ENCODE measurements around the gene PNLDC1.
"Not testable (repeated sequence)": the region's sequence is repeated elsewhere in the genome, so short reads cannot be mapped to it uniquely, and the experiment has no call there.

Gene PNLDC1

DNA sequence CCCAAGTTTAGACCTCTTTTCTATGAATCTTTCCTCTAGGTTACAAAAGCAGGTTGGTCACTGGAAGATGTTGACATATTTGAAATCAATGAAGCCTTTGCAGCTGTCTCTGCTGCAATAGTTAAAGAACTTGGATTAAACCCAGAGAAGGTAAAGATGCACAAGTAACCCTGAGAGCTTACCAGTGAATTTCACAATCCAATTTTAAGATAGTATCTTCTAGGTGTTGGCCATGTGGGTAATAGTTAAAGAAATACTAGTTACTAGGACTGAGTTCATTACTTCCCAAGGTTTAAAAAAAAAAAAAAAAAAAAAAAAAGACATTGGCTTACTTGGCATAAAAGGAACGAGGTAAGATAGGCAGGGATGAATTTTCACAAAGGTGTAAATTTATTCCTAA lies 21.9 kb upstream of the PNLDC1 start:
- no peak for DNase-seq (ENCODE audit: low read depth in 4 of 4, low spot score in 1 of 4)

- no peak for DNase-seq (ENCODE audit: low read depth in 4 of 4, low spot score in 1 of 4)
These were observed 21.5 kb upstream of the PNLDC1 start for GRCh38 chr6:159778542-159779103.

- no peak for DNase-seq (ENCODE audit: low read depth in 4 of 4, low spot score in 1 of 4)
These were observed 11.8 kb upstream of the PNLDC1 start for GRCh38 chr6:159788276-159788675.

DNA sequence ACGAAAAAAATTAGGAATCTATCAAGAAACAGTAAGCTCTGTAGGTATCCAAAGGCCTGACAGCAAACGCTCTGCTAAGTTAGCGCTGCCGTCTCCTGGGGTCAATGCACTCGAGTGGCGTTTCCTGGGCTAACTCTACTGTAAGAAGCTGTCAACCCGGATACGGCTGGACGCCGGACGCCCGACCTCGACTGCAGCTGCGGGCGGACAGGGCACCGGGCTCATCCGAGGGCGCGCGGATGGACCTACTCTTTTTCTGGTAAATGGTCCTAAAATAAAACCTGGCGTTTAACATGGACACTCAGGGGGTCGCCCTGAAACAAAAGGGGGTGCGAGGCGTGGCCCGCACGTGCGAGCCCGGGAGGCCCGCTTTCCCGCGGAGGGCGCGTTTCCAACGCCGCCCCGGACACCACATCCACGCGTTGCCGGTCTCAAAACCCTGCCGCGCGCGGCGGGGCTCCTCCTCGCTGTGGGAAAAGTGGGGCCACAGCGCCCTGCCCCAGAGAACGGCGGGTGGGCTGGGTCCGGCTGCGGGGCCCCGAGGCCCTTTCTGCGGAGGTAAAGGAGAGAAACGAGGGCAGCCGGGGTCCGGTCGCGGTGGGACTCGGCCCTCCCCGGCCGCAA lies 11.2 kb upstream of the PNLDC1 start:
- no peak for DNase-seq (ENCODE audit: low read depth in 4 of 4, low spot score in 1 of 4)

DNA sequence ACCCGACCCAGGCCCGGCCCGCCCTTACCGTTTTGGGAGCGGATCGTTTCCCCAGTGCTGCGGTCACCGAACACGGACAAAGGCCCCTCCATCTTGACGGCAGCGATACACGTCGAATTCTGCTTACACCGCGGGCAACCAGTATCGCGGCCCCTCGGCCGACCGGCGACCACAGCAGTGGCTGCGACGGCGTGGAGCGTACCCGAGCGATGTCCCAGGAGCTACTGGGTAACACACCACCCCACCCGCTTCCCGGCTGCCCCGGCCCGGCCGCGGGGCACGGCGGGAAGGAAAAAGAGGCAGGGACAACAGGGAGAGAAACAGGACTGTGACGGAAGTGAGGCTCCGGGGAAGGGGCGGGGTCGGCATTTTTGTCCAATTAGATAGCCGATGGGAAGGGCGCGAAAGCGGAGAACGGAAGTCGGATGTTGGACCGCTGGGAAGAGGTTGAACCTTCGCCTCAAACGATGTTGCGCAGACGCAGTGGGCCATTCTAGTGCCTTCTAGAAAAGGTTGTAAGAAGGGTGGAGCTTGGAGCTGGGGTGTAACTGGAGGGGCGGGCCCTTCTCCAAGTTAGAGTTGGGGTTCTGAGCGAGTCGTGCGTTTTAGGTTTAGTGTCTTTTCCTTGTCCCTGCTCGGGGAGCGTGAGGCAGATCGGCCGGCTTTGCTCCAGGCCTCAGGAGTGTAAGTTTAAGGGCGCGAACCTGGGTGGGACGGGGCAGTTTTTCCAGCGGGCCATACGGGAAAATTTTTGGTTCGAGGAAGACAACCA lies 10.5 kb upstream of the PNLDC1 start, which contains the start of gene TCP1:
TCP1 (minus strand) TSS at position 226 of the 772 bp plus-strand sequence; CDS start at position 92, 134 bp downstream.
- DNase-seq (ENCODE audit: low read depth in 4 of 4, low spot score in 1 of 4): peak; percentile 97 to 100 (median 98)

DNA sequence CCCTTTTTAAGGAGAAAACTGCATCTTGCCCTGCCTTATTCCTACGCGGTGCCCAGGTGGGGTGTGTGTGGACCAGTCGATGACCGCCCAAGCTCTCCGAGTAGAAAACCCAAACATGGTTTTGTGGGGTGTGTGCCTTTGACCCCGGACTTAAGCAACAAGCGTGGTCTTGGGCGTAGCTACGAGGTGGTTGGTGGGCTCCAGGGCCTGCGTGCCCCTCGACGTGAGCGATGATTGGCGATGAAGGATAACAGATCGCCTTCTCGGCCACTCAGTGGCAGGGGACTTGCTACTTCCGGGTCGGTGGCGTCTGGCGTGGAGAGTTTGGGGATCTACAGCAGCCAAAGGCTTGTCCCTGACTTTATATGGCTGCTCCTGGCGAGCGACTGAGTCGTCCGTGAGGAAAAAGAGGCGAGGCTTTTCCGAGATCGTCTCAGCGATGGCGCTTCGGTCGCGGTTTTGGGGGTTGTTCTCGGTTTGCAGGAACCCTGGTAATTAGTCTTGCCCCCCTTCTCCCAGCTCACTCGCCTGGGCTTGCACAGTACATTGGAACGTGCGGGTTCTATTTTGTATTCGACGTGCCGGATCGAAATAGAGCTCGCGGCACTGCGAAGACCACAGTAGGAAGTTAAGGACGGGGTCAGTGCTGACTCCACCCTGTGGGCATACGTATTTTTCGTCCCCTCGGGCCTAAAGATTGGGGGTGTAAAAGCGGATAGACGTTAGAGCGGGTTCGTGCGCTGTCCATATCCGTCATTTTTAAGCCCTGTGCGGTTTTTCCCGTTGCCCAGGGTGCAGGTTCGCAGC lies 9.7 kb upstream of the PNLDC1 start, which contains the start of gene MRPL18:
MRPL18 (plus strand) TSS at position 319 of the 807 bp plus-strand sequence; CDS start at position 440, 121 bp downstream.
- peak; percentile 61 to 85 (median 76) for DNase-seq (ENCODE audit: low read depth in 4 of 4, low spot score in 1 of 4)

GRCh38 chr6:159790956-159791598 lies 9.0 kb upstream of the PNLDC1 start:
- no peak for DNase-seq (ENCODE audit: low read depth in 4 of 4, low spot score in 1 of 4)

DNA sequence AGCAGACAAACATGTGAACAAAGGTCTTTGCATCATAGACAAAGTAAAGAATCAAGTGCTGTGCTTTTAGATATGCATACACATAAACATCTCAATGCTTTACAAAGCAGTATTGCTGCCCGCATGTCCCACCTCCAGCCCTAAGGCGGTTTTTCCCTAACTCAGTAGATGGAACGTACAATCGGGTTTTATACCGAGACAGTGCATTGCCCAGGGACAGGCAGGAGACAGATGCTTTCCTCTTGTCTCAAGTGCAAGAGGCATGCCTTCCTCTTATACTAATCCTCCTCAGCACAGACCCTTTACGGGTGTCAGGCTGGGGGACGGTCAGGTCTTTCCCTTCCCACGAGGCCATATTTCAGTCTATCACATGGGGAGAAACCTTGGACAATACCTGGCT lies 5.1 kb upstream of the PNLDC1 start:
- not testable (repeated sequence) for DNase-seq (ENCODE audit: low read depth in 4 of 4, low spot score in 1 of 4)

- no peak for DNase-seq (ENCODE audit: low read depth in 4 of 4, low spot score in 1 of 4)
These were observed 2.5 kb upstream of the PNLDC1 start for GRCh38 chr6:159797554-159797953.

DNA sequence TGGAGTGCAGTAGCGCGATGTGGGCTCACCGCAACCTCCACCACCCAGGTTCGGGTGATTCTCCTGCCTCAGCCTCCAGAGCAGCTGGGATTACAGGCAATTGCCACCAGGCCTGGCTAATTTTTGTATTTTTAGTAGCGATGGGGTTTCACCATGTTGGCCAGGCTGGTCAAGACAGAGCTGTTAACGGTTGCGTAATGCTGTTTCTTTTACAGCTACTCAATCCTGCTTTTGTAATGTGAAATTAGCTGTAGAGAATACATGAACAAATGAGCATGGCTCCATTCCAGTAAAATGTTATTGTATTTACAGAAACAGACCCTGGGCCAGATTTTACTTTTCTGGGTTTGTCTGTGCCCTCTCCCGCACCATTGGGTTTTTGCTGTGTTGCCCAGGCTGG lies 1.9 kb downstream of the PNLDC1 start:
- DNase-seq (ENCODE audit: low read depth in 4 of 4, low spot score in 1 of 4): no peak

DNA sequence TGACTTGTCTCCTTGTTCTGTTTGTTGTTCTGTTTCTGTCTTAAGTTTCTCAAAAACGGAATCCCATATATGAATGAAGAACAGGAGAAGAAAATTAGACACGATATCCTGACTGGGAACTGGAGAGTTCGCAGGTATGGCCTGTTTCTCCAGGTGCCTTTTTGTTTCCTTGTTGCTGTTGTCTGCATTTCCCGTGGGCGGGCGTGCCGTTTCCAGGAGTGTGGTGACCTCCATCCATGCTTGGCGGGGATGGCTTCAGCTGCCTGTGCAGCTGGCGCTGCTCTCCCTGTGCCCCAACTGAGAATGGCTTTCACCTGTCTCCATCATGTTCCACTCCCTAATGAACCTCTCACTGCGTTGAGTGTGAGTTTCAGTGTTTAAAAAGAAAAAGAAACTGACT lies 4.4 kb downstream of the PNLDC1 start:
- no peak for DNase-seq (ENCODE audit: low read depth in 4 of 4, low spot score in 1 of 4)

GRCh38 chr6:159805440-159806020 lies 5.5 kb downstream of the PNLDC1 start:
- DNase-seq (ENCODE audit: low read depth in 4 of 4, low spot score in 1 of 4): no peak

DNA sequence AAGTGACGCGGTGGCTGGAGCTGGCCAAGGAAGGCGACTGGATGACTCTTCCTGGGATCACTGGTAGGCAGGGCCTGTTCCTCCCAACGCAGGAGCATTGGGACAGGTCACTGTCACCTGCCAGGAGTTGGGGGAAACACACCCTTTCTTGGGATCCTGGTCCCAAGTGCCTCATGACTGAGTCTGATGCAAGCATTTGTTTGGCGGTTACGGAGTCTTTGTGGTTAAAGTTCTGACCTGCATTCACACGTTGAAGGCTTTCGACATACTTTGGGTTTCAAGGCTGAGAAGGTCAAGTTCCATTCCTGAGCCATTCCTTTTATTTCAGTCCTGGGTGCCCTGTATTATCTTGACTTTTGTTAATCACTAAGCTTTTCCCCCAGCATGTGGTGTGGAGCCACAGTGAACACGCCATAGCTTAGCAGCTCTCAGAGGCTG lies 6.0 kb downstream of the PNLDC1 start:
- DNase-seq (ENCODE audit: low read depth in 4 of 4, low spot score in 1 of 4): no peak

DNA sequence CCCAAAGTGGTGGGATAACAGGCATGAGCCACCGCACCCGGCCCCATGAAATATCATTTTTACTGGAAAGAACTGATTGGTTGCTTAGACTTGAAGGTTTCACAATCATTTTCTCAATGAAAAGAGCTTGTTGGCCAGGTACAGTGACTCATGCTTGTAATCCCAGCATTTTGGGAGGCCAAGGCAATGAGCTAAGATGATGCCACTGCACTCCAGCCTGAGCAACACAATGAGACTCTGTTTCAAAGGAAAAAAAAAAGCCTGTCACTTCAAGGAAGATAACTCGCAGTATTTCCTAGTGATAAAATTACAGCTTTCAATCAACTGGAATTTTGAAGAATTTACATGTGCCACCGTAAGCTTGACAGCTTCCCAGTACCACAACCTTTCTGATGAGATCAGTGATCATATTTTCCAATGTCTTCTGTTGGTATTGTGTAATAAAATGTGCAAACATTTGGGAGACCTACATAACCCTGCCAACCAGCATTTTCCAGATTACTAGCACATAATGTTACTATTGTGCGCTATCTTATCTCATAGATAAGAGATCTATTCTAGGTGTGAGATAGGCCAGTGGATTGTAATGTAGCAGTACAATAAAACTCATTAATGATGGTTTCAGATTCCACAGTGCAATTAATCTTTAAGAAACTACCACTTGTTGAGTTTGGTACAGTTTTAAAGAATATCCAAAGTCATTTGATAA lies 7.2 kb downstream of the PNLDC1 start:
- DNase-seq (ENCODE audit: low read depth in 4 of 4, low spot score in 1 of 4): no peak

GRCh38 chr6:159808647-159809046 lies 8.6 kb downstream of the PNLDC1 start:
- DNase-seq (ENCODE audit: low read depth in 4 of 4, low spot score in 1 of 4): no peak

DNA sequence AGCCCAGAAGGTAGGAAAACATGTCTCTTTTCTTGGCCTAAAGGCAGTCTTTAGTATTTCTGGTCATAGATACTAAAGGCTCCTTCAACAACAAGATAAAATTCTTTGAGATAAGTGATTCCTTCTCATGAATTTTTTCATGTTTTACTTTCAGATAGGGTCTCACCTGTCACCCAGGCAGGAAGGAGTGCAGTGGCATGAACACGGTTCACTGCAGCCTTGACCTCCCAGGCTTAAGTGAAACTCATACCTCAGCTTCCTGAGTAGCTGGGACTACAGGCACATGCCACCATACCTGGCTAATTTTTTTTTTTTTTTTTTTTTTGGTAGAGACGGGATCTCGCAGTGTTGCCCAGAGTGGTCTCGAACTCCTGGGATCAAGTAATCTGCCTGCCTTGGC lies 9.1 kb downstream of the PNLDC1 start:
- DNase-seq (ENCODE audit: low read depth in 4 of 4, low spot score in 1 of 4): no peak

DNA sequence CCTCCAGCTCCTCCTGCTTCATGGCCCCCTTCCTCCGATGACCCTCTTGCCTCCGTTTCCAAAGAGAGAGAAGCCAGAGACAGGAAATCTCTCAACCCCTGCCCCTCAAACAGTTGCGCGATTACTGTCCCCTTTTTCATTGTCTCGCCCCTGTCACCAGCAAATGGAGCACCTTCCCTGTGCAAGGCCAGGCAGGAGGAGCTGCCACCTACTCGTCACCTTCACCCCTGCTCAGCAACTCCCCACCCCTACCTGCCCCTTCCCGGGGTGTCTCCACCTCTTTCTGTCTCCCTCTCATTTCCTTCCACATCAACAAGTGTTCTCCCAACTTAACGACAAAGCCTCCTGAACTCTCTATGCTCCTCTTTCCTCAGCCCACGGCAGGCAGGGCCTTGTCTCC lies 13.7 kb downstream of the PNLDC1 start:
- no peak for DNase-seq (ENCODE audit: low read depth in 4 of 4, low spot score in 1 of 4)

DNA sequence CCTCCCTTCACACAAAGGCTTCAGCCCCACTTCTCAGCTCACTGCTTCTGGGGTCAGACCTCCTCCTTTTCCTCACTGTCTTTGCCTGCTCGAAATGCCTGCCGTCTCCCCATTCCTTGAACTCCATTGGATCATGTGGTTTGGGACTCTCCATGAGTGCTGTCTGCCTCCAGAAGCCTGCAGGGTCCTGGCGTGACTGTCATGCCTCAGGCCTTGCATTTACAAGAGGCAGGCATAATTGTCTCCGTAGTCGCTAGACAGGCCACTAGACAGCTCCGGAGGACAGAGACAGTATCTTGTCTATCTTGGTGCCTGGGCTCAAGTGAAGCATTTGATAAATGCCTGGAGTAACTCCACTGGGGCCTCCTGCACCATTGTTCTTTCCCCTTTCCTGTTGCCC lies 15.3 kb downstream of the PNLDC1 start:
- DNase-seq (ENCODE audit: low read depth in 4 of 4, low spot score in 1 of 4): no peak

- DNase-seq (ENCODE audit: low read depth in 4 of 4, low spot score in 1 of 4): not testable (repeated sequence)
These were observed 16.7 kb downstream of the PNLDC1 start for GRCh38 chr6:159816775-159817174.
